Right forelimb (tissue), 1 donor: Measurements from ENCODE around the gene SBF2.

Source experiments
- DNase-seq: peaks from one replicate; pipeline ENCODE4 v3.0.0-alpha.2; 2018

The SBF2 gene

GRCh38 chr11:9878936-9879335 lies 415.1 kb downstream of the SBF2 start:
- no peak for DNase-seq

DNA sequence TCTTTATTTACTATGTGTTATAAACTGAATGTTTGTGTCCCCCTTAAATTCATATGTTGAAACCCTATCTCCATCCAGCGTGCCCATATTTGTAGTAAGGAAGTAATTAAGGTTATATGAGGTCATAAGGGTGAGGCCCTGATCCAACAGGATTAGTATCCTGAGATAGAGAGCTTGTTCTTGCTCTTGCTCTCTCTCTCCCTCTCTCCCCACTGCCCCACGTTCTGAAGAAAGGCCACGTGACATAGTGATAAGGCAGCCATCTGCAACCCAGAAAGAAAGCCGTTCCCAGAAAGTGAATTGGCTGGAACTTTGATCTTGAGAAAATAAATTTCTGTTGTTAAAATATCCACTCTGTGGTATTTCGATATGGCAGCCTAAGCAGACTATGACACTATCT lies 417.7 kb downstream of the SBF2 start:
- no peak for DNase-seq

GRCh38 chr11:9875862-9876261 lies 418.2 kb downstream of the SBF2 start:
- DNase-seq: no peak

DNA sequence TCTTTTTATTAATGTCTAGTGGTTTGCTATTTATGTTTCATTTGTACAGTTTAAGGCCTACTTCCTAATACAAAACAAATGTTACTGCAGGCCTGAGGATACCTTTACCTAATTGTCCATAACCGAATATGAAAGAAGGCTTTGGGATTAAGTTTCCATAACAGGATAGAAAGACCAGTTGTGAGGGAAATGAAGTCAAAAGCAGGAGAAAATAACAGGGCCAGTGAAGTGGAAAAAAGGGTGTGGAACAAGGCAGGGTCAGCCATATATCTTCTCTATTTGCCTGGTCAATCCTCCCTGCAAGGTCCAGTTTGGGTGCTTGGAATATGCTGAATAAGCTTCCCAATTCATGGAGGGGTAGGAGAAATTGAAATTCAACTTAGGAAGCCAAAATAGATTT lies 418.6 kb downstream of the SBF2 start:
- no peak for DNase-seq

DNA sequence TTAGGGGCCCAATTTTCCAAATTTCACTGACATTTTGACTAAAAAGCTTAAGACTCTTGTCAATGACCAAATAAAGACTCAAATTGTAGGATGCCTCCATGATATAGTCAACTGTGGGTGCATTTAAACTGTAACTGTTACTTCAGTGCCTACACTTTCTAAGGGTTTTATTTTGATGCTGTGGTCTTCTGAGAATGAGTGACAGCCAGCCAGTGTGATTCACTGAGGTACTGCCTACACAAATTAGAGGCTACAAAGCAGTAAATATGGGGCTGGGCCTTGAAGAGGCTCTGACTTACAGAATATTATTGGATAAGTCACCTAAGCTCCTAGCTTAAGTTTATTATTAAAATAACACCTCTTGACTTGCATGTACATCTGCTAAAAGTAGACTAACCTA lies 419.6 kb downstream of the SBF2 start:
- no peak for DNase-seq

- no peak for DNase-seq
Measured at GRCh38 chr11:9868641-9869040, 425.4 kb downstream of the SBF2 start.

GRCh38 chr11:9862981-9863380 lies 431.0 kb downstream of the SBF2 start:
- DNase-seq: no peak

- peak; percentile 48 for DNase-seq
Measured at GRCh38 chr11:9861860-9862725, 431.9 kb downstream of the SBF2 start.

DNA sequence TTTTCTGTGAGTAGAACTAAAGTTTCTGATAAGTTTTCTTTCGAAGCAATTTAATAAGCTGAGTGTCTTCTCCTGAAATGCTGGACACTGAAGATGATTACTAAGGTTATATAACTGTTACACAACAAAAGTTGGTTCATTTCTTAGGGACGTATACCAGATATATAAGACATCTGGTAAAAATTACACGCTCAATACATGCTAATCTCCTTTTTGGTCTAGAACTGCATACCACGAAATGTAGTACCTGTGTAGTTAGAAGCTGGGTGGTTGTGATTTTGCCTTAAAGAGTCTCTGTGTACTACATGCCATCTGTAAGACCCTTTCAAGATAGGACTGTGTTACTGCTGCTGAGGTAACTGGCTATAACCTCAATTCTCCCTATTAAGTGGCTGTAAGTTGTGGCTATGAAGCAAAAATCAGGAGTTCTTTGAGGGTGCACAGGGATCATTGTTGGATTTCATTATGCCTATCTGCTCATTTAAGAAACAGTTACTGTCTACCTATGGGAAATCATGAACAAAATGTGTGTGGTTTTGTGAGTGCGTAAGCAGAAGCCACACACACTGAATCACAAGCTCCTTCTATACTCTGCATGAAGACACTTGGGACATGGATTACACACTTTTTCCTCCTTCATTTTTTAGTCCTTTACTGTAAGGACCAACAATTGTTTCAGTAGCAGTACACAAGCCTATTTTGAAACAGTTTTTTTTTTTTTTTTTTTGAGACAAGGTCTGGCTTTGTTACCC lies 434.3 kb downstream of the SBF2 start:
- DNase-seq: no peak

DNA sequence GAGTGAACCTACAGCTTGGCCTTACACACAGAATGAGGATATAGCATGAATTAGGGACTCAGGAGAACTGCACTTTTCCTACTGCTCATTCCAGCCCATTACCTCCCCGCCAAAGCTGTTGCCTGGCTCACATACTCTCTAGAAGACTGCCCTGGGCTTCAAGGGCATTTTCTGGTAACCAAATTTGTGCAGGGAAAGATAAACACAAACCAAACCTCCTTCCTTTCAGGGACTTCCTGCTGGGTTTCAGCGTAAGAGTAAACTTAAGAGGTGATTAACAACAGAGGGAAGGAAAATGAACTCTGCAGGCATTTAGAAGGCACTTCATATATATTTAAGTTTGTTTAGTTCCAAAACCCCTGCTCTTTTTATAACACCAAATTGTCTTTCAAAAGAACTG lies 435.2 kb downstream of the SBF2 start:
- DNase-seq: no peak

- DNase-seq: no peak
Measured at GRCh38 chr11:9858218-9858617, 435.8 kb downstream of the SBF2 start.

- DNase-seq: no peak
Measured at GRCh38 chr11:9855579-9856287, 438.3 kb downstream of the SBF2 start.

DNA sequence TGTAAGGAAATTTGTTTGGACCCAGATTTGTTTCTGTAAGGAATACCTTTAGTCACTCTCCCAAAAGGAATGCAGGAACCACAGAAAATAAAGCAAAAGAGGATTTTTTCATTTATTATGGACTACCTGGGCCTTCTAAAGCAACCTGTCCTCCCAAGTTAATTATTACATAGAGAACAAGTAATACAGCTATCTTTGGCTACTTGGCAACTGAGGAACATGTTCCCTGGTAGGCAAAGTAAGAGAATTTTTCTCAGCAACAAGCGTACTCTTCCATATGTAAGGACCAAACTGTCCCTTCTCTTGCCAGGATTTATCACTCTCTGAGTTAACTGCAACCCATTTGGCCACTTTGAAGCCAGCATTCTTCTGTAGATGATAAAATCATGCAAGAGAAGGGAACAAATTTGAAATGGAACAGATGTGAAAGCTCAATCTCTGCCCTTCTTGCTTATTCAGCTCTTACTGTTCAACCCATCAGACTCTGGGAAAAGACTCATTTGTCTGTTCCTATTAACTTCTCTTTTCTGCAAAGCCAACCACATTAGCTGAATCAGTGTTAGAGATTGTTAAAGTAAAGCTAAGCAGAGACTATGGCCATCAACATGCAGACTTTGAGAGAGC lies 440.0 kb downstream of the SBF2 start:
- DNase-seq: no peak

DNA sequence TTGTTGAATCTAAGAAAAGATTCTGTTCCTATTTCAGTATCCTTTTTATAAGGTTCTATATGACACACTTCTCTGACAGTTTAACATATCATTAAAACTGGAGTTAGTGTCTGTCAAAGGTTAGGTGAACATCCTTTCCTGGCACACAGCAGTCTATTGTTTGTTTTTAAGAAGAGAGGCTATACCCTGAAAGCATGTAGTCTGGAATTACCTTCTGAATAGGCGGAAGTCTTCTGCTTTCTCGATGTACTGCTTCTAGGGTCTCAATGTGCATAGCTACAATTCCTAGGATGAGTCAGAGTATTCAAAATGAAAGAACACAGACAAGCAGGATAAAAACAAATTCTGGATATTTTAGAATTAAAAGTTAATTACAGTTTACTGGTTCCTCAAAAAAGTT lies 441.6 kb downstream of the SBF2 start:
- no peak for DNase-seq

GRCh38 chr11:9851366-9851765 lies 442.7 kb downstream of the SBF2 start:
- DNase-seq: no peak

GRCh38 chr11:9850224-9850895 lies 443.7 kb downstream of the SBF2 start:
- no peak for DNase-seq

DNA sequence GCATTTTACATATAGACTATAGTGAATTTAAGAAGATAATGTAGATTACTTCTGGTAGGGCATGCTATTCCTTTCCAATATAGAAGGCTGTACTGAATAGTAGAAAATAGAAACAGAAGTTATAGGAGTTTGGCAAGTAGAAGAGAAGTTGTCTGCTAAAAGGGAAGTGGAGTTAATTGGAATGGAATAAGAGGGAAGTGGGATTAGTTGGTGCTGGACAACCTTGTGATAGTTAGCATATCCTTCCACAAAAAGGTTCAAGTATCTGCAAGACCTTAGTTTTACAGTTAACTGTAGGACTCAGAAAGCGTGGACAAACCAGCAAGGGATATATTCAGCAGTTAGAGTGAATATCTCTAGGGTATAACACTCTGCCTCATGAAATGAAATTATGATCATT lies 444.6 kb downstream of the SBF2 start:
- no peak for DNase-seq

GRCh38 chr11:9847636-9848035 lies 446.4 kb downstream of the SBF2 start:
- no peak for DNase-seq

DNA sequence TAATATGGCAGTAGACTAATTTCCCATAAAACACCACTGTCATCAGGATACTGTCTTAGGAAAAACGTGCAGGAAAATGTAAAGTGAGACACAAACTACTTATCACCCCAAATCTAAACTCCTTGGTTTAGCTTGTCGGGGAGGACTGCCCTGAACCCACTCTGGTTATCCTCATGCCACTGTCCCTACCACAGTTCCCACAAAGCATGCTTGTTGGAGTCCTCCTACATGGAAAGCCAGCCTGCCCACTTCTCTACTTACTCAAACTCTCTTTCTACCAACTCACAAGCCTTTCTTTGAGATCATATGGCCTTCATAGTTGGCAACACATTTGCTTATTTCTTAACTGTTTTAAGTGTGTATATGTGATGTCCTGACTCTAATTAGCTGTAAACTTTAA lies 451.1 kb downstream of the SBF2 start:
- DNase-seq: no peak

GRCh38 chr11:9840460-9841004 lies 453.5 kb downstream of the SBF2 start:
- no peak for DNase-seq

- DNase-seq: no peak
Measured at GRCh38 chr11:9839550-9839949, 454.5 kb downstream of the SBF2 start.

- no peak for DNase-seq
Measured at GRCh38 chr11:9838961-9839360, 455.1 kb downstream of the SBF2 start.
